SU-DHL-6 (cell line): Measurements from ENCODE around the gene LAMA2.

Source experiments
- H2AFZ ChIP-seq: fragments of 200-600 bp; sonication (generic); 2 replicates; pipeline ENCODE4 v1.6.1; 2014; ENCODE audit warnings: low read depth, mild to moderate bottlenecking, moderate library complexity, mixed read lengths, antibody characterized with exemption, low read length; ENCODE audit not compliant: severe bottlenecking
- H3F3A ChIP-seq: fragments of 200-600 bp; shearing (Covaris generic); 2 replicates; pipeline ENCODE4 v1.6.0; 2016; ENCODE audit warnings: antibody characterized with exemption, mild to moderate bottlenecking; ENCODE audit not compliant: insufficient read depth
- H3K27ac ChIP-seq: fragments of 200-600 bp; sonication (generic); 2 replicates; pipeline ENCODE4 v1.5.1; 2016; ENCODE audit warnings: low read depth, mild to moderate bottlenecking, low read length, moderate library complexity, mixed read lengths
- H3K27me3 ChIP-seq: fragments of 200-600 bp; sonication (generic), shearing (Covaris generic); 2 replicates; pipeline ENCODE4 v1.6.0; 2014; ENCODE audit warnings: mild to moderate bottlenecking, low read length
- H3K36me3 ChIP-seq: fragments of 200-600 bp; sonication (generic); 2 replicates; pipeline ENCODE4 v1.6.1; 2014; ENCODE audit warnings: mild to moderate bottlenecking, low read length, mixed read lengths
- H3K4me2 ChIP-seq: fragments of 300-600, 200-600 bp; shearing (Covaris generic), sonication (generic); 2 replicates; pipeline ENCODE4 v1.6.0; 2014; ENCODE audit warnings: low read length, low read depth, mild to moderate bottlenecking; ENCODE audit not compliant: poor library complexity, severe bottlenecking
- H3K4me3 ChIP-seq: fragments of 200-600 bp; sonication (generic); 2 replicates; pipeline ENCODE4 v1.5.1; 2014; ENCODE audit warnings: antibody characterized with exemption, low read length, mild to moderate bottlenecking, mixed read lengths; ENCODE audit not compliant: insufficient read depth, poor library complexity, severe bottlenecking
- H3K79me2 ChIP-seq: fragments of 200-600 bp; sonication (generic); 2 replicates; pipeline ENCODE4 v1.6.1; 2014; ENCODE audit warnings: mild to moderate bottlenecking, low read length, moderate library complexity; ENCODE audit not compliant: insufficient read depth
- H3K9ac ChIP-seq: fragments of 200-600 bp; sonication (generic); 2 replicates; pipeline ENCODE4 v1.7.0; 2014; ENCODE audit warnings: mild to moderate bottlenecking, low read length
- H3K9me2 ChIP-seq: fragments of 200-600 bp; sonication (generic); replicated peaks from 2 replicates; pipeline ENCODE4 v1.6.1; 2014; ENCODE audit warnings: low read length; ENCODE audit not compliant: insufficient read depth
- H3K9me3 ChIP-seq: fragments of 200-600 bp; sonication (generic); 2 replicates; pipeline ENCODE4 v1.6.1; 2014; ENCODE audit warnings: low read length, mixed read lengths; ENCODE audit not compliant: insufficient read depth
- H4K20me1 ChIP-seq: fragments of 200-600 bp; sonication (generic); 2 replicates; pipeline ENCODE4 v1.6.1; 2014; ENCODE audit warnings: low read depth, mild to moderate bottlenecking, antibody characterized with exemption, low read length, moderate library complexity, mixed read lengths
- EZH2phosphoT487 ChIP-seq: fragments of 200-600 bp; sonication (generic), shearing (Covaris generic); conservative IDR thresholded peaks from 2 replicates; pipeline ENCODE4 v1.6.1; 2018; ENCODE audit warnings: mild to moderate bottlenecking, antibody characterized with exemption, low read length, moderate library complexity, mixed read lengths
- TF ChIP-seq, protein P1 (sequence below): fragments of 200-600 bp; sonication (generic); IDR thresholded peaks from one replicate; pipeline ENCODE4 v1.5.1; 2017; ENCODE audit warnings: antibody characterized with exemption, mild to moderate bottlenecking, low read length, moderate library complexity; ENCODE audit not compliant: insufficient read depth, poor library complexity, severe bottlenecking

LAMA2 gene

GRCh38 chr6:128855581-128856085, 27.3 kb upstream of the LAMA2 start:
- Histone ChIP-seq H3K27me3 (no peaks in the 10 kb centered on the region), H3F3A (no peaks in the 10 kb centered on the region), H4K20me1 (no peaks in the 10 kb centered on the region), H2AFZ (no peak overlapping the region), H3K27ac (no peak overlapping the region), H3K9me2 (no peaks in the 10 kb centered on the region), H3K4me3 (no peak overlapping the region), H3K36me3 (no peaks in the 10 kb centered on the region), H3K9me3 (no peaks in the 10 kb centered on the region), H3K4me2 (no peak overlapping the region), H3K9ac (no peak overlapping the region), H3K79me2 (no peaks in the 10 kb centered on the region)
- TF ChIP-seq, protein P1, sequence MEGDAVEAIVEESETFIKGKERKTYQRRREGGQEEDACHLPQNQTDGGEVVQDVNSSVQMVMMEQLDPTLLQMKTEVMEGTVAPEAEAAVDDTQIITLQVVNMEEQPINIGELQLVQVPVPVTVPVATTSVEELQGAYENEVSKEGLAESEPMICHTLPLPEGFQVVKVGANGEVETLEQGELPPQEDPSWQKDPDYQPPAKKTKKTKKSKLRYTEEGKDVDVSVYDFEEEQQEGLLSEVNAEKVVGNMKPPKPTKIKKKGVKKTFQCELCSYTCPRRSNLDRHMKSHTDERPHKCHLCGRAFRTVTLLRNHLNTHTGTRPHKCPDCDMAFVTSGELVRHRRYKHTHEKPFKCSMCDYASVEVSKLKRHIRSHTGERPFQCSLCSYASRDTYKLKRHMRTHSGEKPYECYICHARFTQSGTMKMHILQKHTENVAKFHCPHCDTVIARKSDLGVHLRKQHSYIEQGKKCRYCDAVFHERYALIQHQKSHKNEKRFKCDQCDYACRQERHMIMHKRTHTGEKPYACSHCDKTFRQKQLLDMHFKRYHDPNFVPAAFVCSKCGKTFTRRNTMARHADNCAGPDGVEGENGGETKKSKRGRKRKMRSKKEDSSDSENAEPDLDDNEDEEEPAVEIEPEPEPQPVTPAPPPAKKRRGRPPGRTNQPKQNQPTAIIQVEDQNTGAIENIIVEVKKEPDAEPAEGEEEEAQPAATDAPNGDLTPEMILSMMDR: no peak
- no peak for TF ChIP-seq EZH2phosphoT487

DNA sequence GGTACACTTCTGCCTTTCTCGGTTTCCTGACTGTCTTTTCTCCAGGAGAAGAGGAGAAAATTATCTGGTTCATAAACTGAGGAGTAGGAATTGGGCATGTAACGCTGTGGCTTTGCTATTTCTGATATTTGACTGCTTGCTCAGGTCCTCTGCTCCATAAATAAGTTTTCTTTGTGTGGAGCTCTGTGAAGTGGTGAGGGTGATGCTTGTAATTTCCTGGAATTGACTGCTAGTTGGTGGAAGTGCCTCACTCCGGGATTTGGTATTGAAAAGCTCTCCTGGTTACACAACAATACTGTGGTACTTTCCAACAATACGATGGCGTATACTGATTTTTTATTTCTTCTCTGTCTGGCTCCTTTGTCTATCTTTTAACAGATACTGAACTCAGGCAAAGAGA, 25.1 kb upstream of the LAMA2 start:
- no peaks in the 10 kb centered on the region for H3K79me2 ChIP-seq
- no peak overlapping the region for H3K9ac ChIP-seq
- no peak for TF ChIP-seq EZH2phosphoT487
- TF ChIP-seq, protein P1: no peak
- H3K4me2 ChIP-seq: no peak overlapping the region
- no peak overlapping the region for H3K4me3 ChIP-seq
- H3K36me3 ChIP-seq: no peaks in the 10 kb centered on the region
- no peaks in the 10 kb centered on the region for H3K9me3 ChIP-seq
- no peaks in the 10 kb centered on the region for H4K20me1 ChIP-seq
- no peak overlapping the region for H3K27ac ChIP-seq
- H3K27me3 ChIP-seq: no peaks in the 10 kb centered on the region
- H2AFZ ChIP-seq: no peak overlapping the region
- no peaks in the 10 kb centered on the region for H3F3A ChIP-seq
- no peaks in the 10 kb centered on the region for H3K9me2 ChIP-seq

DNA sequence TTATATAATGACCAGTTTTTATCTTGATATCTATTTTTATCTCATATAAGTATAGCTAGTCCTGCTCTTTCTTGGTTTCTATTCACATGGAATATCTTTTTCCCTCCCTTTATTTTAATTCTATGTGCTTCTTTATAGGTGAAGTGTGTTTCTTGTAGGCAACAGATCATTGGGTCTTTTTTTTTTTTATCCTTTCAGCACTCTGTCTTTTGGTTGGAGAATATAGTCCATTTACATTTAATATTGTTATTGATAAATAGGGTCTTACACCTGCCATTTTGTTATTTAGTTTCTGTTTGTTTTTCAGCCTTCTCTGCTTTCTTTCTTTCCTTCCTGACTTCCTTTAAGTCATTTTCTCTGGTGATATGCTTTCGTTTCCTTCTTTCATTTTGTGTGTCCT, 22.2 kb upstream of the LAMA2 start:
- no peak overlapping the region for H2AFZ ChIP-seq
- H3K4me3 ChIP-seq: no peak overlapping the region
- no peak overlapping the region for H3K27ac ChIP-seq
- no peaks in the 10 kb centered on the region for H3K79me2 ChIP-seq
- H3K27me3 ChIP-seq: no peaks in the 10 kb centered on the region
- no peaks in the 10 kb centered on the region for H3K9me3 ChIP-seq
- H3F3A ChIP-seq: no peaks in the 10 kb centered on the region
- H3K36me3 ChIP-seq: no peaks in the 10 kb centered on the region
- H4K20me1 ChIP-seq: no peaks in the 10 kb centered on the region
- no peaks in the 10 kb centered on the region for H3K9me2 ChIP-seq
- no peak overlapping the region for H3K9ac ChIP-seq
- H3K4me2 ChIP-seq: no peak overlapping the region
- no peak for TF ChIP-seq EZH2phosphoT487
- TF ChIP-seq, protein P1: no peak

GRCh38 chr6:128863983-128864382, 19.0 kb upstream of the LAMA2 start:
- no peaks in the 10 kb centered on the region for H3K79me2 ChIP-seq
- H3K9me3 ChIP-seq: no peaks in the 10 kb centered on the region
- no peak overlapping the region for H3K27ac ChIP-seq
- H3K4me3 ChIP-seq: no peak overlapping the region
- H3K4me2 ChIP-seq: no peak overlapping the region
- H2AFZ ChIP-seq: no peak overlapping the region
- no peaks in the 10 kb centered on the region for H3K36me3 ChIP-seq
- no peaks in the 10 kb centered on the region for H4K20me1 ChIP-seq
- H3K9me2 ChIP-seq: no peaks in the 10 kb centered on the region
- no peak overlapping the region for H3K9ac ChIP-seq
- H3K27me3 ChIP-seq: no peaks in the 10 kb centered on the region
- H3F3A ChIP-seq: no peaks in the 10 kb centered on the region
- TF ChIP-seq, protein P1: no peak
- TF ChIP-seq EZH2phosphoT487: no peak
